H9 (cell line): Measurements from ENCODE around the gene SCAP. TPM values are rescaled to one million over a fixed set of nuclear protein-coding genes. Genes with fewer than 3 reads are reported as not detected.

Experiments
- DNase-seq: peaks from one replicate; pipeline ENCODE4 v3.0.0-alpha.2; 2017
- H2AFZ ChIP-seq: one replicate; pipeline ENCODE4 v1.6.1; 2013; ENCODE audit warnings: mild to moderate bottlenecking, low read length, control low read depth, moderate library complexity
- H2AK5ac ChIP-seq: 2 replicates; pipeline ENCODE4 v1.6.1; 2013; ENCODE audit warnings: low read length, control low read depth, mixed read lengths; ENCODE audit not compliant: insufficient read length
- H2BK120ac ChIP-seq: one replicate; pipeline ENCODE4 v1.6.1; 2013; ENCODE audit warnings: low read depth, mild to moderate bottlenecking, low read length, control low read depth, inconsistent platforms; ENCODE audit not compliant: poor library complexity, severe bottlenecking
- H2BK12ac ChIP-seq: 2 replicates; pipeline ENCODE4 v1.6.1; 2013; ENCODE audit warnings: low read length, control low read depth, mixed read lengths, low read depth; ENCODE audit not compliant: insufficient read length
- H2BK15ac ChIP-seq: 2 replicates; pipeline ENCODE4 v1.6.1; 2013; ENCODE audit warnings: low read depth, low read length, control low read depth
- H2BK20ac ChIP-seq: one replicate; pipeline ENCODE4 v1.6.1; 2013; ENCODE audit warnings: low read depth, mild to moderate bottlenecking, low read length, control low read depth, inconsistent platforms; ENCODE audit not compliant: poor library complexity, severe bottlenecking
- H2BK5ac ChIP-seq: 2 replicates; pipeline ENCODE4 v1.6.1; 2013; ENCODE audit warnings: low read length, control low read depth, mixed read lengths; ENCODE audit not compliant: insufficient read length
- H3K14ac ChIP-seq: 2 replicates; pipeline ENCODE4 v1.6.1; 2013; ENCODE audit warnings: low read length, control low read depth; ENCODE audit not compliant: insufficient read depth
- H3K18ac ChIP-seq: 2 replicates; pipeline ENCODE4 v1.6.1; 2013; ENCODE audit warnings: low read depth, mild to moderate bottlenecking, mixed read lengths, low read length, control low read depth; ENCODE audit not compliant: insufficient read length
- H3K23ac ChIP-seq: 2 replicates; pipeline ENCODE4 v1.6.1; 2013; ENCODE audit warnings: low read length, control low read depth, mixed read lengths, low read depth; ENCODE audit not compliant: insufficient read length
- H3K23me2 ChIP-seq: 2 replicates; pipeline ENCODE4 v1.6.1; 2013; ENCODE audit warnings: low read depth, mild to moderate bottlenecking, mixed read lengths, low read length, control low read depth; ENCODE audit not compliant: insufficient read length, poor library complexity, severe bottlenecking
- H3K27ac ChIP-seq: 2 replicates; pipeline ENCODE4 v1.5.1; 2013; ENCODE audit warnings: low read length, control low read depth, mixed read lengths, low read depth; ENCODE audit not compliant: insufficient read length
- H3K27me3 ChIP-seq: 2 replicates; pipeline ENCODE4 v1.6.1; 2013; ENCODE audit warnings: low read length, control low read depth, inconsistent platforms; ENCODE audit not compliant: insufficient read depth
- H3K4ac ChIP-seq: 2 replicates; pipeline ENCODE4 v1.6.1; 2013; ENCODE audit warnings: low read depth, mild to moderate bottlenecking, control low read depth, inconsistent platforms, low read length, moderate library complexity
- H3K4me1 ChIP-seq: 2 replicates; pipeline ENCODE4 v1.6.1; 2013; ENCODE audit warnings: low read length, control low read depth, inconsistent platforms; ENCODE audit not compliant: insufficient read depth
- H3K4me2 ChIP-seq: 2 replicates; pipeline ENCODE4 v1.6.1; 2013; ENCODE audit warnings: low read length, control low read depth, mixed read lengths; ENCODE audit not compliant: insufficient read length, insufficient read depth
- H3K56ac ChIP-seq: 2 replicates; pipeline ENCODE4 v1.6.1; 2013; ENCODE audit warnings: low read depth, mild to moderate bottlenecking, mixed read lengths, low read length, control low read depth; ENCODE audit not compliant: insufficient read length
- H3K79me1 ChIP-seq: 2 replicates; pipeline ENCODE4 v1.6.1; 2013; ENCODE audit warnings: low read depth, mild to moderate bottlenecking, moderate library complexity, low read length, control low read depth, inconsistent platforms; ENCODE audit not compliant: insufficient read depth, poor library complexity, severe bottlenecking
- H3K79me2 ChIP-seq: 2 replicates; pipeline ENCODE4 v1.6.1; 2013; ENCODE audit warnings: low read length, control low read depth, inconsistent platforms; ENCODE audit not compliant: insufficient read depth
- H3K9ac ChIP-seq: 2 replicates; pipeline ENCODE4 v1.6.1; 2013; ENCODE audit warnings: low read length, control low read depth, mixed read lengths; ENCODE audit not compliant: insufficient read length; ENCODE audit errors: extremely low read depth
- H3K9me3 ChIP-seq: one replicate; pipeline ENCODE4 v1.6.1; 2013; ENCODE audit warnings: low read depth, low read length, inconsistent platforms; ENCODE audit not compliant: control insufficient read depth
- H3T11ph ChIP-seq: one replicate; pipeline ENCODE4 v1.6.1; 2013; ENCODE audit warnings: mild to moderate bottlenecking, low read length, control low read depth, inconsistent platforms
- H4K20me1 ChIP-seq: one replicate; pipeline ENCODE4 v1.6.1; 2013; ENCODE audit not compliant: control insufficient read depth, insufficient read length, insufficient read depth
- H4K5ac ChIP-seq: 2 replicates; pipeline ENCODE4 v1.6.1; 2013; ENCODE audit warnings: low read depth, mild to moderate bottlenecking, mixed read lengths, low read length, control low read depth; ENCODE audit not compliant: insufficient read length
- H4K8ac ChIP-seq: replicated peaks from 2 replicates; pipeline ENCODE4 v1.6.1; 2013; ENCODE audit warnings: low read length, control low read depth, mixed read lengths, low read depth; ENCODE audit not compliant: insufficient read length
- H4K91ac ChIP-seq: 2 replicates; pipeline ENCODE4 v1.6.1; 2013; ENCODE audit warnings: low read depth, mild to moderate bottlenecking, moderate library complexity, mixed read lengths, low read length, control low read depth; ENCODE audit not compliant: insufficient read length
- H3K27ac Mint-ChIP-seq, 3 experiments: 2 replicates in 2 of 3; 3 replicates in 1 of 3; pipeline ENCODE4 v1.8.0; 2020 to 2021; ENCODE audit warnings: mixed read lengths in 3 of 3, mild to moderate bottlenecking in 1 of 3, moderate library complexity in 1 of 3
- H3K27me3 Mint-ChIP-seq: 2 replicates; pipeline ENCODE4 v1.8.0; 2021; ENCODE audit warnings: low read depth, mild to moderate bottlenecking, moderate library complexity, mixed read lengths
- H3K36me3 Mint-ChIP-seq, 3 experiments: 2 replicates in 2 of 3; 3 replicates in 1 of 3; pipeline ENCODE4 v1.8.0; 2020 to 2021; ENCODE audit warnings: low read depth in 3 of 3, mixed read lengths in 3 of 3; ENCODE audit not compliant: insufficient read depth in 1 of 3
- H3K4me1 Mint-ChIP-seq, 2 experiments: 2 replicates each; pipeline ENCODE4 v1.8.0; 2020; ENCODE audit warnings: mixed read lengths in 2 of 2
- H3K4me3 Mint-ChIP-seq, 2 experiments: 2 replicates in 1 of 2; 3 replicates in 1 of 2; pipeline ENCODE4 v1.8.0; 2020 to 2021; ENCODE audit warnings: mild to moderate bottlenecking in 2 of 2, mixed read lengths in 2 of 2, moderate library complexity in 1 of 2
- H3K9me3 Mint-ChIP-seq, 2 experiments: 2 replicates in 1 of 2; 3 replicates in 1 of 2; pipeline ENCODE4 v1.8.0; 2020; ENCODE audit warnings: mild to moderate bottlenecking in 2 of 2, mixed read lengths in 2 of 2, moderate library complexity in 1 of 2
- CTCF ChIP-seq: fragments of 200-600 bp; sonication (generic); conservative IDR thresholded peaks from 3 replicates; pipeline ENCODE4 v1.8.0; 2021; ENCODE audit warnings: antibody characterized with exemption, mild to moderate bottlenecking
- total RNA-seq: library from RNA; stranded (reverse); gene quantifications from 2 replicates; pipeline ENCODE4 v1.2.1, GENCODE V29; 2021

SCAP gene
- total RNA-seq, 1 experiment from 2014 or later, result 104 TPM

- no peak overlapping the region for H3K4me2 ChIP-seq
- H3K56ac ChIP-seq, result no peak overlapping the region
- no peak overlapping the region for H3K27ac ChIP-seq
- no peaks in the 10 kb centered on the region for H3K9me3 Mint-ChIP-seq
- H3K18ac ChIP-seq, result no peak overlapping the region
- H3K4me3 Mint-ChIP-seq, result no peak overlapping the region
- no peak overlapping the region for H2AFZ ChIP-seq
- no peak overlapping the region for H2BK120ac ChIP-seq
- no peak overlapping the region for H2BK5ac ChIP-seq
- no peaks in the 10 kb centered on the region for H3K27me3 ChIP-seq
- H3K14ac ChIP-seq, result no peak overlapping the region
- H3K27ac Mint-ChIP-seq, result 0 out of 7 replicates have a peak overlapping the region, but pooled peaks of 1 of the 3 experiments have one; percentile 44
- H2BK12ac ChIP-seq, result no peak overlapping the region
- no peak overlapping the region for H2AK5ac ChIP-seq
- no peaks in the 10 kb centered on the region for H3K27me3 Mint-ChIP-seq
- no peak overlapping the region for H3T11ph ChIP-seq
- no peaks in the 10 kb centered on the region; the same call in 1 of the 2 replicates for H3K79me2 ChIP-seq
- H3K4me1 ChIP-seq, result no peaks in the 10 kb centered on the region
- H3K79me1 ChIP-seq, result no peaks in the 10 kb centered on the region
- H4K20me1 ChIP-seq, result peaks cover 3% of the 10 kb centered on the region
- no peak overlapping the region for H3K23ac ChIP-seq
- H3K23me2 ChIP-seq, result no peaks in the 10 kb centered on the region
- H3K9me3 ChIP-seq, result no peaks in the 10 kb centered on the region
- DNase-seq, result no peak
- H4K5ac ChIP-seq, result no peak overlapping the region
- H3K4ac ChIP-seq, result no peak overlapping the region
- H4K91ac ChIP-seq, result no peak overlapping the region
- H3K9ac ChIP-seq, result no peak overlapping the region
- H2BK15ac ChIP-seq, result no peak overlapping the region
- peak; percentile 58 for TF ChIP-seq CTCF
- peaks cover 13 to 14% of the 10 kb centered on the region in 2 experiments for H3K4me1 Mint-ChIP-seq
- H3K36me3 Mint-ChIP-seq, result peaks cover 20 to 51% (median 41%) of the 10 kb centered on the region in 3 experiments
- no peak overlapping the region for H4K8ac ChIP-seq
- no peak overlapping the region for H2BK20ac ChIP-seq
These were observed 35.6 kb downstream of the SCAP start for GRCh38 chr3:47440131-47440530.
